ENCODE data around the gene TMEM140. TPM values are rescaled to one million over a fixed set of nuclear protein-coding genes. Genes with fewer than 3 reads are reported as not detected.

TMEM140 gene
- polyA plus RNA-seq, 1 donor (not counting 4 experiments of a cell fraction or from before 2014, with no cell fraction given), result 0.17 TPM

- no peak for DNase-seq (ENCODE audit: low read depth, low spot score)
- no peak for FAIRE-seq
- Histone ChIP-seq H2AFZ (ENCODE audit: control insufficient read depth, low read length) (no peak overlapping the region), H3K9me3 (ENCODE audit: control insufficient read depth, low read depth, low read length) (no peaks in the 10 kb centered on the region), H3K4me1 (ENCODE audit: control insufficient read depth, extremely low read depth, insufficient read depth, low read length) (peaks cover 7% of the 10 kb centered on the region), H4K20me1 (ENCODE audit: control insufficient read depth, extremely low read depth, insufficient read depth, low read length) (no peaks in the 10 kb centered on the region), H3K27me3 (ENCODE audit: control insufficient read depth, extremely low read depth, insufficient read depth, low read length) (no peaks in the 10 kb centered on the region), H3K4me2 (ENCODE audit: control insufficient read depth, extremely low read depth, insufficient read depth, low read depth, low read length) (no peak overlapping the region), H3K9me1 (ENCODE audit: control insufficient read depth, extremely low read depth, insufficient read depth, low read length) (no peaks in the 10 kb centered on the region), H3K27ac (ENCODE audit: control insufficient read depth, insufficient read depth, low read length) (no peak overlapping the region), H3K36me3 (ENCODE audit: control insufficient read depth in 2 of 2, extremely low read depth in 1 of 2, insufficient read depth in 2 of 2, low read length in 2 of 2) (no peaks in the 10 kb centered on the region), H3K9ac (ENCODE audit: control insufficient read depth, extremely low read depth, insufficient read depth, low read length) (no peak overlapping the region), H3K4me3 (ENCODE audit: control insufficient read depth in 2 of 3, extremely low read depth in 1 of 3, insufficient read depth in 2 of 3, low read depth in 1 of 3, low read length in 3 of 3) (no peak overlapping the region), H3K79me2 (ENCODE audit: control insufficient read depth, insufficient read depth, low read length) (no peaks in the 10 kb centered on the region)
- TF ChIP-seq, protein P1, sequence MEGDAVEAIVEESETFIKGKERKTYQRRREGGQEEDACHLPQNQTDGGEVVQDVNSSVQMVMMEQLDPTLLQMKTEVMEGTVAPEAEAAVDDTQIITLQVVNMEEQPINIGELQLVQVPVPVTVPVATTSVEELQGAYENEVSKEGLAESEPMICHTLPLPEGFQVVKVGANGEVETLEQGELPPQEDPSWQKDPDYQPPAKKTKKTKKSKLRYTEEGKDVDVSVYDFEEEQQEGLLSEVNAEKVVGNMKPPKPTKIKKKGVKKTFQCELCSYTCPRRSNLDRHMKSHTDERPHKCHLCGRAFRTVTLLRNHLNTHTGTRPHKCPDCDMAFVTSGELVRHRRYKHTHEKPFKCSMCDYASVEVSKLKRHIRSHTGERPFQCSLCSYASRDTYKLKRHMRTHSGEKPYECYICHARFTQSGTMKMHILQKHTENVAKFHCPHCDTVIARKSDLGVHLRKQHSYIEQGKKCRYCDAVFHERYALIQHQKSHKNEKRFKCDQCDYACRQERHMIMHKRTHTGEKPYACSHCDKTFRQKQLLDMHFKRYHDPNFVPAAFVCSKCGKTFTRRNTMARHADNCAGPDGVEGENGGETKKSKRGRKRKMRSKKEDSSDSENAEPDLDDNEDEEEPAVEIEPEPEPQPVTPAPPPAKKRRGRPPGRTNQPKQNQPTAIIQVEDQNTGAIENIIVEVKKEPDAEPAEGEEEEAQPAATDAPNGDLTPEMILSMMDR (optimal IDR thresholded peaks at IDR 0.05 in 1 of 3, IDR thresholded peaks at IDR 0.05 in 1 of 3, conservative IDR thresholded peaks at IDR 0.05 in 1 of 3; ENCODE audit: extremely low read depth in 1 of 3, insufficient read depth in 2 of 3, low read length in 3 of 3), result no peak
- TF ChIP-seq EZH2 (IDR thresholded peaks at IDR 0.05; ENCODE audit: low read length), result no peak
- dilution Hi-C loops (cut with MboI; ENCODE audit: extremely low pct_ligation_motif_present, low sequenced_read_pairs), result loop anchor here (25.0 kb wide), 1 partner anchor 171 kb away; the partner anchor contains the start of gene AGBL3
These were observed 10.3 kb downstream of the TMEM140 start for GRCh38 chr7:135158141-135158655.

DNA sequence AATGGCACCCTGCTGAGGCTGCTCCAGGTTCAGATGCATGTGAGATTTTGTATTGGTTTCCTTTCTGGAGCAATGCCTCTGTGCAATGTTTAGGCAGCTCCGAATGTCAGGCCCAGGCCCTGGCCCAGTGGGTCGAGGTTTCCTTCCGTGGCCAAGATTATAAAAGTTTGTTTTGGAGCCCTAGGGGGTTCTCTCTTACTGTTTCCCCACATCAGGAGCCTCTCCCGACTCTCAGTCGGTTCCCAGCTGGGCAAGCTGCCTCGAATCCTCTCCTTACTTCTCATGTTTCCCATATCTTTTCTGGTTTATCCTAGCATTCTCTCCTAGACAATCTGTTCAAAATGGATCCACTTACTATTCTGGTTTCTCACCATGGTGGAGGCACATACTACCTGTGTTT is 11.0 kb downstream of the TMEM140 start:
- TF ChIP-seq EZH2 (IDR thresholded peaks at IDR 0.05; ENCODE audit: low read length), result no peak
- TF ChIP-seq, protein P1 (optimal IDR thresholded peaks at IDR 0.05 in 1 of 3, IDR thresholded peaks at IDR 0.05 in 1 of 3, conservative IDR thresholded peaks at IDR 0.05 in 1 of 3; ENCODE audit: extremely low read depth in 1 of 3, insufficient read depth in 2 of 3, low read length in 3 of 3), result no peak
- dilution Hi-C loops (cut with MboI; ENCODE audit: extremely low pct_ligation_motif_present, low sequenced_read_pairs), result loop anchor here (25.0 kb wide), 1 partner anchor 172 kb away; the partner anchor contains the start of gene AGBL3

More for the DNA sequence above, 11.0 kb downstream of the TMEM140 start:
- FAIRE-seq (no peak), DNase-seq (ENCODE audit: low read depth, low spot score) (no peak)
- H2AFZ ChIP-seq (ENCODE audit: control insufficient read depth, low read length), result no peak overlapping the region
- H3K9me3 ChIP-seq (ENCODE audit: control insufficient read depth, low read depth, low read length), result no peaks in the 10 kb centered on the region
- H3K36me3 ChIP-seq (ENCODE audit: control insufficient read depth in 2 of 2, extremely low read depth in 1 of 2, insufficient read depth in 2 of 2, low read length in 2 of 2), result no peaks in the 10 kb centered on the region
- no peak overlapping the region for H3K4me3 ChIP-seq (ENCODE audit: control insufficient read depth in 2 of 3, extremely low read depth in 1 of 3, insufficient read depth in 2 of 3, low read depth in 1 of 3, low read length in 3 of 3)
- peaks cover 7% of the 10 kb centered on the region for H3K4me1 ChIP-seq (ENCODE audit: control insufficient read depth, extremely low read depth, insufficient read depth, low read length)
- H3K79me2 ChIP-seq (ENCODE audit: control insufficient read depth, insufficient read depth, low read length), result no peaks in the 10 kb centered on the region
- H3K27ac ChIP-seq (ENCODE audit: control insufficient read depth, insufficient read depth, low read length), result no peak overlapping the region
- H3K9ac ChIP-seq (ENCODE audit: control insufficient read depth, extremely low read depth, insufficient read depth, low read length), result no peak overlapping the region
- H4K20me1 ChIP-seq (ENCODE audit: control insufficient read depth, extremely low read depth, insufficient read depth, low read length), result no peaks in the 10 kb centered on the region
- H3K27me3 ChIP-seq (ENCODE audit: control insufficient read depth, extremely low read depth, insufficient read depth, low read length), result no peaks in the 10 kb centered on the region
- H3K4me2 ChIP-seq (ENCODE audit: control insufficient read depth, extremely low read depth, insufficient read depth, low read depth, low read length), result no peak overlapping the region
- H3K9me1 ChIP-seq (ENCODE audit: control insufficient read depth, extremely low read depth, insufficient read depth, low read length), result no peaks in the 10 kb centered on the region
